Measurements from ENCODE around the gene SLC25A19. TPM values are rescaled to one million over a fixed set of nuclear protein-coding genes. Genes with fewer than 3 reads are reported as not detected.
"Not testable (repeated sequence)": the region's sequence is repeated elsewhere in the genome, so short reads cannot be mapped to it uniquely, and the experiment has no call there.

The SLC25A19 gene
- total RNA-seq, 4 donors from 2014 or later = 4.0 to 7.1 (median 5.9) TPM

DNA sequence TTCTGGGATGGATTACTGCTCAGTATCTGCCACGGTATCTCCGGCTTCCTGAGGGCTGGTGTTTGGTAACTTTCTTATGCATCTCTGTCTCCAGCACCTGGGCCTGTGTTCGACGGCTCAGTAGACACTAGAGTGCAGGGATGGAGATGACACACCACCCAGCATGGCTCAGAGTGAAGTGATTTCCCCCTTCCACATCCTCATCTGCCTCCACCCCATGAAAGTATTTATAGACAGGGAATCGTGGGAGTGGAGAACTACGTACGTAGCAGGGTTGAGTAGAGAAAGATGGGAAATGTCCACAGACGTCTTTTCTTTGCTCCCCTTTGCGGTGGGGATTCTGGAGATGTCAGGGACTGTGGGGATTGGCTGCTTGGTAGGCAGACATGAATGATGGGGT is 11.8 kb upstream of the SLC25A19 start:
- TF ChIP-seq, protein P1, sequence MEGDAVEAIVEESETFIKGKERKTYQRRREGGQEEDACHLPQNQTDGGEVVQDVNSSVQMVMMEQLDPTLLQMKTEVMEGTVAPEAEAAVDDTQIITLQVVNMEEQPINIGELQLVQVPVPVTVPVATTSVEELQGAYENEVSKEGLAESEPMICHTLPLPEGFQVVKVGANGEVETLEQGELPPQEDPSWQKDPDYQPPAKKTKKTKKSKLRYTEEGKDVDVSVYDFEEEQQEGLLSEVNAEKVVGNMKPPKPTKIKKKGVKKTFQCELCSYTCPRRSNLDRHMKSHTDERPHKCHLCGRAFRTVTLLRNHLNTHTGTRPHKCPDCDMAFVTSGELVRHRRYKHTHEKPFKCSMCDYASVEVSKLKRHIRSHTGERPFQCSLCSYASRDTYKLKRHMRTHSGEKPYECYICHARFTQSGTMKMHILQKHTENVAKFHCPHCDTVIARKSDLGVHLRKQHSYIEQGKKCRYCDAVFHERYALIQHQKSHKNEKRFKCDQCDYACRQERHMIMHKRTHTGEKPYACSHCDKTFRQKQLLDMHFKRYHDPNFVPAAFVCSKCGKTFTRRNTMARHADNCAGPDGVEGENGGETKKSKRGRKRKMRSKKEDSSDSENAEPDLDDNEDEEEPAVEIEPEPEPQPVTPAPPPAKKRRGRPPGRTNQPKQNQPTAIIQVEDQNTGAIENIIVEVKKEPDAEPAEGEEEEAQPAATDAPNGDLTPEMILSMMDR (IDR thresholded peaks at IDR 0.05) = no peak
- TF ChIP-seq POLR2A (IDR thresholded peaks at IDR 0.05) = no peak

DNA sequence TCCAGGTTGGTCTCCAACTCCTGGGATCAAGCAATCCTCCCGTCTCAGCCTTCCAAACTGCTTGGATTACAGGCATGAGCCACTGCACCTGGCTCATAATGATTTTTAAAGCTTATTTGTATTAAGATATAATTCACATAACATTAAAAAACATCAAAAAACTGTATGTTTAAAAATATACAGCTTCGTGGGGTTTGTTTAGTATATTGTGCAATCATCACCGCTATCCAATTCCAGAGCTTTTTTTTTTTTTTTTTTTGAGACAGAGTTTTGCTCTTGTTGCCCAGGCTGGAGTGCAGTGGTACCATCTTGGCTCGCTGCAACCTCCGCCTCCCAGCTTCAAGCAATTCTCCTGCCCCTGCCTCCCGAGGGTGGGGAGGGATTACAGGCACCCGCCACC is 11.0 kb upstream of the SLC25A19 start:
- intact Hi-C loops (cut with DNase I; ENCODE audit: low total_unique reads) = no loop called here
- H3K4me3 ChIP-seq (ENCODE audit: low read depth, poor library complexity, severe bottlenecking) = no peak overlapping the region
- TF ChIP-seq, protein P1 (IDR thresholded peaks at IDR 0.05) = no peak
- no peak for TF ChIP-seq POLR2A (IDR thresholded peaks at IDR 0.05)
- DNase-seq (ENCODE audit: low spot score in 2 of 2) = no peak
- 71 to 75% methylated on average over 7 of the region's 7 CpGs for WGBS, 2 donors

More for the DNA sequence above, 11.8 kb upstream of the SLC25A19 start:
- no peak for DNase-seq (ENCODE audit: low spot score in 2 of 2)
- 82 to 84% methylated on average over 9 of the region's 9 CpGs for WGBS, 2 donors
- intact Hi-C loops (cut with DNase I; ENCODE audit: low total_unique reads) = no loop called here
- no peak overlapping the region for H3K4me3 ChIP-seq (ENCODE audit: low read depth, poor library complexity, severe bottlenecking)

DNA sequence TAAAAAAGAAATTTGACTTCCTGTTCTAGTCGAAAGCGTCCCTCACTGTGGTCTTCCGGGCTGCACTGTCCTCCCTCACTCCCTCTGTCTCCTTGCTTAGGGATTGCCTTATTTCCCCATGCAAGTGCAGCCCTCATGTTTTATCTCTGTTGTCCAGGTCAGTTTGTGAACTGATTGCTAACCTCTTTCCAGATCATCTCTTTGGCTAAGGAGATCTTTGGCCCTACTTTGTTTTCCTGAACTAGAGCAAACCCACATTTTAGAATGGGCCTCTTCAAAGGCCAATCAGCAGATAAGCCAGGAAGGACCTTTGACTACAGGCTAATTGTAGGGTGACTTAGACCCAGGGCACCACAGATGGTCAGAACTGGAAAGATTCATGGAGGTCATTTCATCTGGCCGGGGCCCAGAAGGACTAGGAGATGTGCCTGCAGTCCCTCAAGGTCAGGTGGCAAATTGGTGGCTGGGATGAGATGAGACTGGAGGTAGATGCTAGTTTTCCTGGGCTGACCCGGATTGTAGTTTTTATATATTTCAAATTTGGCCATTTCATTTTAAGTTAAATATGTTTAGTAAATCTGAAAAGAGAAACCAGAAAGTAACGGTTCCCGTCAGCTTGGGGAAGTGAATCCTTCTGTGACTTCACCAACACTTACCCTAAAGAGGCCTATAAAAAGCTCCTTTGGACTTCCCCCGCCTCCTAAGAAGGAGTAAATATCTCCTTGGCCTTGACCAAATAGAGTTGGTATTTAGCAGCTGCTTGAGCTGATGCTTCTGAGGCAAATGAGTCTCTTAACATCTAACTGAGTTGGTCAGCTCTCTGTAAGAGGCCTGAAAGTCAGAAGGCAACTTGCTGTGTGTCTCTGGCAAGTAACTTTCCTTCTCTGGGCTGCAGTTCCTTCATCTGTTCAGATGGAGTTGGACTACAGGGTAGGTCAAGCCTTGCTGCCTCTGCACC is 6.2 kb upstream of the SLC25A19 start:
- no peak overlapping the region for H3K4me3 ChIP-seq (ENCODE audit: low read depth, poor library complexity, severe bottlenecking)
- DNase-seq (ENCODE audit: low spot score in 2 of 2) = no peak
- intact Hi-C loops (cut with DNase I; ENCODE audit: low total_unique reads) = no loop called here
- TF ChIP-seq, protein P1 (IDR thresholded peaks at IDR 0.05) = no peak
- TF ChIP-seq POLR2A (IDR thresholded peaks at IDR 0.05) = no peak
- WGBS, 2 donors = 76 to 80% methylated on average over 8 of the region's 8 CpGs

DNA sequence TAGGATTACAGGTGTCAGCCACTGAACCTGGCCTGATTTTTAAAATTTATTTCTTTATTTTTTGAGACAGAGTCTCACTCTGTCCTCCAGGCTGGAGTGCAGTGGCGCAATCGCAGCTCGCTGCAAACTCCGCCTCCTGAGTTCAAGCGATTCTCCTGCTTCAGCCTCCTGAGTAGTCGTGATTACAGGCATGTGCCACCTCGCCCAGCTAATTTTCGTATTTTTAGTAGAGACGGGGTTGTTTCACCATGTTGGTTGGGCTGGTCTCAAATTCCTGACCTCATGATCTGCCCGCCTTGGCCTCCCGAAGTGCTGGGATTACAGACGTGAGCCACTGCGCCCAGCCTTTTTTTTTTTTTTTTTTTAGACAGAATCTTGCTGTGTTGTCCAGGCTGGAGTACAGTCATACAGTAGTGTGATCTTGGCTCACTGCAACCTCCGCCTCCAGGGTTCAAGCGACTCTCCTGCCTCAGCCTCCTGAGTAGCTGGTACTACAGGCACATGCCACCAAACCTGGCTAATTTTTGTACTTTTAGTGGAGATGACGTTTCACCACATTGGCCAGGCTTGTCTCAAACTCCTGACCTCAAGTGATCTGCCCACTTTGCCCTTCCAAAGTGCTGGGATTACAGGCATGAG is 3.7 kb upstream of the SLC25A19 start:
- intact Hi-C loops (cut with DNase I; ENCODE audit: low total_unique reads); H3K4me3 ChIP-seq (ENCODE audit: low read depth, poor library complexity, severe bottlenecking); DNase-seq (ENCODE audit: low spot score in 2 of 2): not testable (repeated sequence)
- 63% methylated on average over 16 of the region's 16 CpGs for WGBS, 2 donors

DNA sequence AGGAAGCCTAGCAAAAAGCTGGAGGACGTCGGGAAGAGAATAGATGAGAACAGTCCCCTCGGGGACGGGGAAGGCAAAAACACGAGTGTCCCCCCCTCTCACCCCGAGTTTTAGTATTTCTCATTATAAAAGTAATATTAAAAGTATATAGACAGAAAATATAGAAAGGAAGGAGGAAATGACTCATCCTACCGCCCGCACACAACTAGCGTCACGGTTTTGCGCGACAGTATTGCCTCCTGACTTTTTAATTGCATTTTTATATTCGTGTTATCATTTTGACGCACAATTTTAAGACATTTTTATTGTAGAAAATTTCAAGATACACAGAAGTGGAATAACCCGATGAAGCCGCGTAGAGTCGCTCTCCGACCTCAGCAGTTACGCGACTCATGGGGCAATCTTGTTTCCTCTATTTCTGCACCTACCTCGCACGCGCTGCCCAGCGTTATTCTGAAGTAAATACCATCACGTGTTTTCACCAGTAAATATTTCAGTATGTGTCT is 652 bp upstream of the SLC25A19 start:
- WGBS, 2 donors = 1 to 3% methylated on average over 26 of the region's 26 CpGs
- no peak for TF ChIP-seq POLR2A (IDR thresholded peaks at IDR 0.05)
- TF ChIP-seq, protein P1 (IDR thresholded peaks at IDR 0.05) = no peak
- intact Hi-C loops (cut with DNase I; ENCODE audit: low total_unique reads) = no loop called here
- peak; percentile 55 to 91 for DNase-seq (ENCODE audit: low spot score in 2 of 2)
- peak overlapping the region; percentile 46 for H3K4me3 ChIP-seq (ENCODE audit: low read depth, poor library complexity, severe bottlenecking)

DNA sequence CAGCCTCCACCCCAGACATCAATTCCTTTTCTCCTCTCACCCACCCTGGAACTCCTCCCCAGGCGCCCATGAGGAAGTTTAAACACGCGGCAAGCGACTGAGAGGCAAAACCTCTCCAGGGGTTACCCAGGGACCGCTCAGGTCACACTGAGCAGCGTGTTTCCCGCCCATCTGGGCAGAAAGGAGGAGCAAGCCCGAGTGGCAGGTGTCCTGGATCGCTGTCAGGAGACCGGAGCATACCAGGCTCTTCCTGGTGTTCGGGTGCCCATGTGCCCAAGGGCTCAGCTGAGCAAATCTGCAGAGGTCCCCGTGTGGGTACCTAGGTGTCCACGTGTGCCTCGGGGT is 491 bp downstream of the SLC25A19 start:
- 0% methylated on average over 9 to 14 of the region's 14 CpGs for WGBS, 2 donors
- no peak for DNase-seq (ENCODE audit: low spot score in 2 of 2)
- peak overlapping the region; percentile 56 for H3K4me3 ChIP-seq (ENCODE audit: low read depth, poor library complexity, severe bottlenecking)
- intact Hi-C loops (cut with DNase I; ENCODE audit: low total_unique reads) = no loop called here
- TF ChIP-seq, protein P1 (IDR thresholded peaks at IDR 0.05) = no peak
- TF ChIP-seq POLR2A (IDR thresholded peaks at IDR 0.05) = no peak

Measured in lower leg skin (tissue), 4 donors.